Peyer's patch (tissue), 4 donors: ENCODE results near the gene MDFI. TPM values are rescaled to one million over a fixed set of nuclear protein-coding genes. Genes with fewer than 3 reads are reported as not detected.

ENCODE experiments used
- DNase-seq, 3 donors: peaks; one replicate each; pipeline ENCODE4 v3.0.0-alpha.2; 2017 to 2019
- H3K27ac ChIP-seq, 4 donors: fragments of 200-600 bp; sonication (generic); one replicate each; pipeline ENCODE4 v1.5.1; 2016 to 2019
- H3K27me3 ChIP-seq, 2 donors: fragments of 200-600 bp; sonication (generic); one replicate each; pipeline ENCODE4 v1.5.1; 2019
- H3K36me3 ChIP-seq, 3 donors: fragments of 200-600 bp; sonication (generic); one replicate each; pipeline ENCODE4 v1.5.1; 2016 to 2019
- H3K4me1 ChIP-seq, 4 donors: fragments of 200-600 bp; sonication (generic); one replicate each; pipeline ENCODE4 v1.5.1; 2016 to 2019
- H3K4me3 ChIP-seq, 4 donors: fragments of 200-600 bp; sonication (generic); 1 replicate in 3 of 4; 2 replicates in 1 of 4; pipeline ENCODE4 v1.5.1; 2016 to 2019; ENCODE audit warnings: mild to moderate bottlenecking in 1 of 4
- H3K9me3 ChIP-seq, 4 donors: fragments of 200-600 bp; sonication (generic); one replicate each; pipeline ENCODE4 v1.5.1; 2016 to 2019; ENCODE audit warnings: mild to moderate bottlenecking in 1 of 4
- POLR2A ChIP-seq, 2 donors: fragments of 450-650 bp; IDR thresholded peaks; one replicate each; pipeline ENCODE4 v1.5.1; 2017; ENCODE audit warnings: antibody characterized with exemption in 2 of 2, mild to moderate bottlenecking in 2 of 2, moderate library complexity in 2 of 2
- total RNA-seq, 4 donors: library from RNA; depleted of rRNA; stranded (reverse); fragments of >200 nt; gene quantifications; one replicate each; pipeline ENCODE4 v1.1.0, GENCODE V29; 2016
- TF ChIP-seq, protein P1 (sequence below), 6 experiments: fragments of 450-650 bp in 4 of 6; fragments of 200-600 bp in 2 of 6; sonication (generic) in 1 of 6; IDR thresholded peaks; one replicate each; pipeline ENCODE4 v1.5.1; 2017 to 2019; ENCODE audit warnings: antibody characterized with exemption in 6 of 6, mild to moderate bottlenecking in 3 of 6, moderate library complexity in 1 of 6

Gene MDFI
- total RNA-seq, 4 donors from 2014 or later, result 0.94 to 2.6 (median 2.4) TPM; not detected in 1

DNA sequence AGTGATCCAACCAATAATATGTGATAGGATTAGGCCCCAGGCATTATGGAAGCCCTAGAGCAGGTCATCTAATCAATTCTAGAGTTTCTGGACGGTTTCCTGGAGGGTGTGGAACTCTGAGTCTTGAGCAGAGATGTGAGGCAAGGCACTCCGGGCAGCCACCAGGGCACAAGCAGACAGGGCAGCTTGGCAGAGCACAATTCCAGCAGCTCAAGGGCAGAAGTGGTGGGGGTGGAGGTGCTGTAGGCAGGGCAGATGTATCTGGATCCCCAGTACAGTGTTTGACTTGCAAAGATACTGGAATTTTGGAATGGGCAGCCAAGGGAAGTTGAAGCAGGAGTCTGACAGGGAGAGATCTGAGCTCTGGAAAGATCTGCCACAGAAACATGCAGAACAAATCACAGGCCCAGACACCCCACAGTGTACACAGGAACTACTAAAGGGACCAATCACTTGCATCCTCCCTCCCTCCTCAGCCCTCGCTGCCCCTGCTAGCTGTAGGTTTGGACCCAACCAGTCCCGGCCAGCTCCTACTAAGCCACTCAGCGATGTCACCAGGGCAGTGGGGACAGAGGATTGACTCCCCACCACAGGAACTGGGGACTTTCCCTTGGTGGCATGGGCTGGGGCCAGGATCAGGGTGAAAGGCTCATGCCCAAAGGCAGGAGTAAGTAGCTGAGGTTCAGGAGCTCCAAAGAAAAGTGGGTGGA lies 50.1 kb downstream of the MDFI start:
- TF ChIP-seq POLR2A (IDR thresholded peaks at IDR 0.05), result no peak
- TF ChIP-seq, protein P1, sequence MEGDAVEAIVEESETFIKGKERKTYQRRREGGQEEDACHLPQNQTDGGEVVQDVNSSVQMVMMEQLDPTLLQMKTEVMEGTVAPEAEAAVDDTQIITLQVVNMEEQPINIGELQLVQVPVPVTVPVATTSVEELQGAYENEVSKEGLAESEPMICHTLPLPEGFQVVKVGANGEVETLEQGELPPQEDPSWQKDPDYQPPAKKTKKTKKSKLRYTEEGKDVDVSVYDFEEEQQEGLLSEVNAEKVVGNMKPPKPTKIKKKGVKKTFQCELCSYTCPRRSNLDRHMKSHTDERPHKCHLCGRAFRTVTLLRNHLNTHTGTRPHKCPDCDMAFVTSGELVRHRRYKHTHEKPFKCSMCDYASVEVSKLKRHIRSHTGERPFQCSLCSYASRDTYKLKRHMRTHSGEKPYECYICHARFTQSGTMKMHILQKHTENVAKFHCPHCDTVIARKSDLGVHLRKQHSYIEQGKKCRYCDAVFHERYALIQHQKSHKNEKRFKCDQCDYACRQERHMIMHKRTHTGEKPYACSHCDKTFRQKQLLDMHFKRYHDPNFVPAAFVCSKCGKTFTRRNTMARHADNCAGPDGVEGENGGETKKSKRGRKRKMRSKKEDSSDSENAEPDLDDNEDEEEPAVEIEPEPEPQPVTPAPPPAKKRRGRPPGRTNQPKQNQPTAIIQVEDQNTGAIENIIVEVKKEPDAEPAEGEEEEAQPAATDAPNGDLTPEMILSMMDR (IDR thresholded peaks at IDR 0.05), result no peak
- no peak overlapping the region for H3K27ac ChIP-seq
- H3K4me1 ChIP-seq, result peaks cover 0 to 5% (median 2%) of the 10 kb centered on the region in 4 donors
- H3K27me3 ChIP-seq, result no peaks in the 10 kb centered on the region
- H3K36me3 ChIP-seq, result peaks cover 0 to 57% (median 0%) of the 10 kb centered on the region in 3 donors
- no peak for DNase-seq
- no peak overlapping the region for H3K4me3 ChIP-seq
- H3K9me3 ChIP-seq, result no peaks in the 10 kb centered on the region

DNA sequence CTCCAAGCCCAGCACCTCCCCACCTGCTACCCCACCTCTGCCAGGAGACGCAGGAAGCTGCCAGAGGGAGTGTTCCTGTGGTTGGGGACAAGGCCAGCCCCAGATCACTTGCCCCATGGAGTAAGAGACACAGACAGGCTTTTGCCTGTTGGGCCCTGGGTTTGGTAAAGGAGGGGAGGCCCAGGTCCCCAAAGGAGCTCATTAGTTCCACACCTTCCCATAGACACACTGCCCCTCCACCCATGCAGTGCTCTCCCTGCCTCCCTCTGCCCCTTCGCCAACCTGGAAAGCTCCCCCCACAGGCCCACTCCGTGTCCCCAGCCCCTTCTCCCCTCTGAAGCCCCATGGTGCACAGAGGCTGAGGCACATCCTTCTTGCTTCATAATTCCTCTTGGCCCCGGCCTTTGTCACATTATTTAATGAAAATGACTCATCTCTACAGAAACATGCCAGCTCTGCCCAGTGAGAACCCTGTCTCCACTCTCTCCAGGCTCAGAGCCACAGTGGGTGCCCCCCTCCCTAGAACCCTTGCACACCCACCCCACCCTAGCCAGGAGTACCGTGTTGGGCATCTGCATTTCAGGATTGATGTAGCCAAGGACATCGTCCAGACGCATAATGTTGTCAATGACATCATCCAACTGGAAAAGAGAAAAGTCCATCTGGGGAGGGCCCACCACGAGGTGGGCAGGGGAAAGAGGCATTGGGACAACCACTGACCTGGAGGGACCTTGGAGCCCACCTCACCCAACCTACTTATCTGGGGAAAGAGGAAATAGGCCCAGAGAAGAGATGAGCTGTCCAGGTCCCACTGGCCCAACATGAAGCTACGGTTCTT lies 51.1 kb downstream of the MDFI start:
- H3K27me3 ChIP-seq, result no peaks in the 10 kb centered on the region
- H3K9me3 ChIP-seq, result no peaks in the 10 kb centered on the region
- H3K4me1 ChIP-seq, result no peaks in the 10 kb centered on the region
- peaks cover 0 to 55% (median 0%) of the 10 kb centered on the region in 3 donors for H3K36me3 ChIP-seq
- no peak overlapping the region for H3K27ac ChIP-seq
- peak in 1 of 3 donors; percentile 37 for DNase-seq
- TF ChIP-seq, protein P1 (IDR thresholded peaks at IDR 0.05), result no peak
- no peak for TF ChIP-seq POLR2A (IDR thresholded peaks at IDR 0.05)
- no peak overlapping the region for H3K4me3 ChIP-seq

DNA sequence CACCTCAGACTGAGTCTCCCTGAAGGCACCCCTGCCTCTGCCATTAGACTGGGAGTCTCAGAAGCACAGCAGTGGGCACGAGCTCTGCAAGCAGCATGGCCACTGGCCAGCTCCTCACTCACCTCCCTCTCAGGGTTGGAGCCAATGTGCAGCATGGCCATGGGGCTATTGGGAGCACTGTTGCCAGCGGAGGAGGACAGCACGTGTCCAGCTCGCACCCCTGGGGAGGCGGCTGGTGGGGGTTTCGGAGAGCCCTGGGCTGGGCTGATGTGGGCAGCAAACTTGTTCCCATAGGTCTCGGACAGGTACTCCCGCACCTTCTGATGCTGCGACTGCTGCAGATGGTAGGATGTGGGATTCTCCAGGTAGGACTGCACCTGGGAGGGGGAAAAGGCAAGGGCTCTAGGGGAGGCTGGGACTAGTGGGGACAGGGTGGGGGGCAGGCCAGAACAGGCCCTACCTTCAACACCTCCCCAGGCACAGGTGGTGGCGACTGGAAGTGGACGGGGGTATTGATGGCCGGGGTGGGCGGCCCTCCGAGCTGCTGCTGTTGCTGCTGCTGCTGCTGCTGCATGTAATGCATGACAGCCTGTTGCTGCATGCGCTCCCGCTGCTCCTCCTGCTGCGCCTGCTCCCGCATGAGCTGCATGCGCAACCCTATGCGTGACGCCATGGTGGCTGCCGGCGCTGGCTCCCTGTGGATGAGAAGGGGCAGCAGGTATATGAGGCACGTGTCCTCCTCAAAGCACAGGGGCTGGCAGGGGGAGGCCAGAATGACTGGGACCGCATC lies 52.5 kb downstream of the MDFI start:
- H3K4me3 ChIP-seq, result no peak overlapping the region
- H3K27ac ChIP-seq, result no peak overlapping the region
- peaks cover 0 to 43% (median 0%) of the 10 kb centered on the region in 3 donors for H3K36me3 ChIP-seq
- no peaks in the 10 kb centered on the region for H3K4me1 ChIP-seq
- no peaks in the 10 kb centered on the region for H3K27me3 ChIP-seq
- TF ChIP-seq POLR2A (IDR thresholded peaks at IDR 0.05), result no peak
- TF ChIP-seq, protein P1 (IDR thresholded peaks at IDR 0.05), result no peak
- DNase-seq, result peak in 1 of 3 donors; percentile 37
- no peaks in the 10 kb centered on the region for H3K9me3 ChIP-seq

DNA sequence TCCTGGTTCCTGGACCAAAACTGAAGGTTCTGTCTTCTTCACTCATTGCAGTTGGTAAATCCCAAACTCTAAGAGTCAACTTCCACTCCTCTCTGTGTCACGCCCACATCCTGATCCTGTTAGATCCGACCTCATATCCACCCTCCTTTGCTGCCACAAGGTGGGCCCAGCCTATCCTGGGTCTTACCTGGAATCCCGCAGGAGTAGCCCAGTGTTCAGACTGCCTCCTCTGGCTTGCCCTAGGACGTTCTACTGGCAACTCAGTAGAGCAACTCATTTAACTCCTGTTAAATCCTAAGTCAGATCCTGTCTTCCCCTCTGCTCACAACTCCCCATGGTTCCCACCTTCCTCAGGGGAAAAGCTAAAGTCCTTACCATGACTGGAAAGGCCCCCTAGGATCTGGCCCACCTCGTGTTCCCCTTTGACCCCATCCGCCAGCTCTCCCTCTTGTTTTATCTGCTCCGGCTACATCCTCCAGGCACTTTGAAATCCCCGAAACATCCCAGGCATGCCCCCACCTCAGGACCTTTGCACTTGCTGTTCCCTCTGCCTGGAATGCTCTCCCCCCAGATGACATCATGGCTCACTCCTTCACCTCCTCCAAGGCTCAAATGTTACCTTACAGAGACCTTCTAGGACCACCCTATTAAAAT lies 53.3 kb downstream of the MDFI start:
- H3K27ac ChIP-seq, result no peak overlapping the region
- H3K36me3 ChIP-seq, result peaks cover 0 to 37% (median 0%) of the 10 kb centered on the region in 3 donors
- no peaks in the 10 kb centered on the region for H3K27me3 ChIP-seq
- no peak for TF ChIP-seq POLR2A (IDR thresholded peaks at IDR 0.05)
- TF ChIP-seq, protein P1 (IDR thresholded peaks at IDR 0.05), result no peak
- no peak overlapping the region for H3K4me3 ChIP-seq
- DNase-seq, result no peak
- H3K4me1 ChIP-seq, result no peaks in the 10 kb centered on the region
- no peaks in the 10 kb centered on the region for H3K9me3 ChIP-seq
